Posterior cingulate gyrus (tissue), 11 donors: ENCODE results near the gene SRGAP2C.
"Not testable (repeated sequence)": the region's sequence is repeated elsewhere in the genome, so short reads cannot be mapped to it uniquely, and the experiment has no call there.

Experiments used
- DNase-seq, 10 donors: peaks; one replicate each; pipeline versions ENCODE4 v3.0.0 to v3.0.0-alpha.2; 2020 to 2021; ENCODE audit warnings: mixed read lengths in 3 of 10
- intact Hi-C: fragments of 100-400 bp; cut with DNase I; formaldehyde crosslinking; loops from one replicate; pipeline ENCODE4 v1.15.1; 2023

Gene SRGAP2C

GRCh38 chr1:121317491-121318468 is 133.0 kb downstream of the SRGAP2C start:
- peak in 3 of 10 donors; percentile 12 to 84 (median 61) for DNase-seq
- intact Hi-C loops, result not testable (repeated sequence)

- intact Hi-C loops, DNase-seq: not testable (repeated sequence)
Observed at GRCh38 chr1:121318687-121319086, 133.9 kb downstream of the SRGAP2C start.

GRCh38 chr1:121321660-121322059 is 136.9 kb downstream of the SRGAP2C start:
- intact Hi-C loops, result not testable (repeated sequence)

GRCh38 chr1:121324726-121325125 is 140.0 kb downstream of the SRGAP2C start:
- DNase-seq, intact Hi-C loops: not testable (repeated sequence)

More at GRCh38 chr1:121321660-121322059, 136.9 kb downstream of the SRGAP2C start:
- not testable (repeated sequence) for DNase-seq

GRCh38 chr1:121332141-121332540 is 147.4 kb downstream of the SRGAP2C start:
- intact Hi-C loops, DNase-seq: not testable (repeated sequence)

- intact Hi-C loops, DNase-seq: not testable (repeated sequence)
Observed at GRCh38 chr1:121332599-121333562, 148.1 kb downstream of the SRGAP2C start.

GRCh38 chr1:121337958-121338357 is 153.2 kb downstream of the SRGAP2C start:
- intact Hi-C loops, DNase-seq: not testable (repeated sequence)

- DNase-seq, intact Hi-C loops: not testable (repeated sequence)
Observed at GRCh38 chr1:121339611-121340010, 154.8 kb downstream of the SRGAP2C start.

GRCh38 chr1:121343311-121343906 is 158.6 kb downstream of the SRGAP2C start:
- intact Hi-C loops, DNase-seq: not testable (repeated sequence)

GRCh38 chr1:121344355-121344754 is 159.6 kb downstream of the SRGAP2C start:
- DNase-seq, intact Hi-C loops: not testable (repeated sequence)

- intact Hi-C loops, DNase-seq: not testable (repeated sequence)
Observed at GRCh38 chr1:121346654-121347053, 161.9 kb downstream of the SRGAP2C start.

GRCh38 chr1:121347476-121347875 is 162.7 kb downstream of the SRGAP2C start:
- intact Hi-C loops, DNase-seq: not testable (repeated sequence)

- DNase-seq, intact Hi-C loops: not testable (repeated sequence)
Observed at GRCh38 chr1:121348115-121348514, 163.3 kb downstream of the SRGAP2C start.

- intact Hi-C loops, DNase-seq: not testable (repeated sequence)
Observed at GRCh38 chr1:121349332-121349967, 164.7 kb downstream of the SRGAP2C start.

- intact Hi-C loops, DNase-seq: not testable (repeated sequence)
Observed at GRCh38 chr1:121355711-121356420, 171.1 kb downstream of the SRGAP2C start.

- DNase-seq, intact Hi-C loops: not testable (repeated sequence)
Observed at GRCh38 chr1:121356819-121357218, 172.0 kb downstream of the SRGAP2C start.

- intact Hi-C loops, DNase-seq: not testable (repeated sequence)
Observed at GRCh38 chr1:121360531-121360930, 175.8 kb downstream of the SRGAP2C start.

- DNase-seq, intact Hi-C loops: not testable (repeated sequence)
Observed at GRCh38 chr1:121361451-121362233, 176.9 kb downstream of the SRGAP2C start.
